ENCODE measurements around the gene C4orf36. TPM values are rescaled to one million over a fixed set of nuclear protein-coding genes. Genes with fewer than 3 reads are reported as not detected.
A peak's percentile ranks its signal among the peaks of the same experiment; 100 is the strongest.
"Not testable (repeated sequence)": the region's sequence is repeated elsewhere in the genome, so short reads cannot be mapped to it uniquely, and the experiment has no call there.

C4orf36 gene
- total RNA-seq, 1 donor from 2014 or later = not detected

DNA sequence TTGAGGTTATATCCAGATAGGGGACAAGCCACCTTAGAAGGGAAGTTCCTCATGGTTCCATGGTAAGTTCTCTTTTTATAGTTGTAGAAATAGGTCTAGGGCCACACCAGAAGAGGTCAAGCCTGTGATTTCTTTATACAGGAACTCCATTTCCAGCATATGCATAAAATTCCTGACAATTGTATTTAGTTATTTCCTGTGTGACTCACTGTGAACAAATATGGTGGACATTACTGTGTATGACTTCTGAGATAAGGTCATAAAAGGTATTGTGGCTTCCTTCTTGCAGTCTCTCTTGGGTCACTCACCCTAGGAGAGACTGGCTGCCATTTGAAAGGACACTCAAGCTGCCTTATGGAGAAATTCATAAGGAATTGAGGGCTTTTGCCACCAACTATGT lies 2.2 kb upstream of the C4orf36 start:
- Histone ChIP-seq H3K4me1 (ENCODE audit: control insufficient read depth in 3 of 3, insufficient read depth in 3 of 3, low read length in 3 of 3) (peaks cover 6 to 13% (median 10%) of the 10 kb centered on the region in 3 donors), H3K9me3 (ENCODE audit: control insufficient read depth in 3 of 3, low read length in 3 of 3) (no peaks in the 10 kb centered on the region), H3K9ac (ENCODE audit: low read depth in 1 of 3, low read length in 3 of 3) (no peak overlapping the region), H3K27me3 (ENCODE audit: control insufficient read depth in 3 of 3, insufficient read depth in 3 of 3, low read length in 3 of 3) (no peaks in the 10 kb centered on the region), H3K27ac (ENCODE audit: low read depth, low read length) (no peak overlapping the region), H3K4me3 (ENCODE audit: low read length in 3 of 3) (no peak overlapping the region), H3K36me3 (ENCODE audit: control insufficient read depth in 3 of 3, insufficient read depth in 3 of 3, low read length in 3 of 3) (no peaks in the 10 kb centered on the region)

DNA sequence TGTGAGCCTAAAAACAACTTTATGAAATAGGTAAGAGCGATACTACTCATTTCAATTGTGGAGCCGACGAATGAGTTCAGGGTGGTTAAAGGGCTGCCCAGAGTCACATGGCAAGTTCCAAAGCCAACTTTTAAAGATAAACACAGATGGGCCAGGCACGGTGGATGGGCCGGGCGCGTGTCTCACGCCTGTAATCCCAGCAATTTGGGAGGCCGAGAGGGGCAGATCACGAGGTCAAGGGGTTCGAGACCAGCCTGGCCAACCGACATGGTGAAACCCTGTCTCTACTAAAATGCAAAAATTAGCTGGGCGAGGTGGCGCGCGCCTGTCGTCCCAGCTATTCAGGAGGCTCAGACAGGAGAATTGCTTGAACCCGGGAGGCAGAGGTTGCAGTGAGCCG lies 914 bp upstream of the C4orf36 start:
- H3K27me3 ChIP-seq (ENCODE audit: control insufficient read depth in 3 of 3, insufficient read depth in 3 of 3, low read length in 3 of 3) = no peaks in the 10 kb centered on the region
- H3K4me3 ChIP-seq (ENCODE audit: low read length in 3 of 3) = no peak overlapping the region
- H3K4me1 ChIP-seq (ENCODE audit: control insufficient read depth in 3 of 3, insufficient read depth in 3 of 3, low read length in 3 of 3) = peaks cover 6 to 13% (median 10%) of the 10 kb centered on the region in 3 donors
- H3K9ac ChIP-seq (ENCODE audit: low read depth in 1 of 3, low read length in 3 of 3) = no peak overlapping the region
- no peaks in the 10 kb centered on the region for H3K36me3 ChIP-seq (ENCODE audit: control insufficient read depth in 3 of 3, insufficient read depth in 3 of 3, low read length in 3 of 3)
- no peaks in the 10 kb centered on the region for H3K9me3 ChIP-seq (ENCODE audit: control insufficient read depth in 3 of 3, low read length in 3 of 3)
- no peak overlapping the region for H3K27ac ChIP-seq (ENCODE audit: low read depth, low read length)

DNA sequence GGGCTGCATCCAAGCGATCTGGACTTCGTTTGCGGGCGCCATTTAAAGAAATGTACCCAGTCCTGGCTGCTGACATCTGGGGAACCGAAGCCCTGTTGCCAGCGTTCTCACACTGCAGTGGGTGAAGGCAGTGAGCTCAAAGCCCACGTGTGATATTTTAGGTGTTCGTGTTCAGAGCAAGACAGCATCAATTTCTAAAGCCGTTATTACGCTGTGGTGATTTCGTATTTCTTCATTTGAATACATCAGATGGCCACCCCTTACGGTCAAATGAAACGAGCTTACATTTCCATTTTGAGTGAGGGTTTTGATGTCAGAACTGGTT lies 376 bp upstream of the C4orf36 start:
- no peaks in the 10 kb centered on the region for H3K27me3 ChIP-seq (ENCODE audit: control insufficient read depth in 3 of 3, insufficient read depth in 3 of 3, low read length in 3 of 3)
- peak overlapping the region; percentile 73 to 82 (median 81) for H3K9ac ChIP-seq (ENCODE audit: low read depth in 1 of 3, low read length in 3 of 3)
- H3K27ac ChIP-seq (ENCODE audit: low read depth, low read length) = no peak overlapping the region
- peak overlapping the region; percentile 75 to 77 (median 75) for H3K4me3 ChIP-seq (ENCODE audit: low read length in 3 of 3)
- no peaks in the 10 kb centered on the region for H3K36me3 ChIP-seq (ENCODE audit: control insufficient read depth in 3 of 3, insufficient read depth in 3 of 3, low read length in 3 of 3)
- peaks cover 6 to 13% (median 10%) of the 10 kb centered on the region in 3 donors for H3K4me1 ChIP-seq (ENCODE audit: control insufficient read depth in 3 of 3, insufficient read depth in 3 of 3, low read length in 3 of 3)
- H3K9me3 ChIP-seq (ENCODE audit: control insufficient read depth in 3 of 3, low read length in 3 of 3) = no peaks in the 10 kb centered on the region

DNA sequence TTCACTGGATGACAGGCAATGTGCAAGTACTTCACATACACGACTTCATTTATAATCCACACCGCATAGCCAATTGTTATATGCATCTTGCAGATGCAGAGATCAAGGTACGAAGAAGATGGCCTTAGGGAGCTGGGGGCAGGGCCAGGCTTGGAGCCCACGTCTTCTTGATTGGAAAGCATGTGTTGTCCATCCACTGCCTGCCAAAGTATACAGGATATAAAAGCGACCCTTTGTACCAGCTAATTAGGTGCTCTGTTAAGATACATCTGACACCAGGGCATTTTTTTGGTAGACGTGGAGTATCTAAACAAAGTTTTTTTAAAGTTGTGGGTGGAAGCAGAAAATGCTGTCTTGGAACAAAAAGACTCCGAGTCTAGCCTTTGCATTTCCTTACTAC lies 1.4 kb downstream of the C4orf36 start:
- Histone ChIP-seq H3K27ac (ENCODE audit: low read depth, low read length) (no peak overlapping the region), H3K4me1 (ENCODE audit: control insufficient read depth in 3 of 3, insufficient read depth in 3 of 3, low read length in 3 of 3) (peaks cover 6 to 13% (median 10%) of the 10 kb centered on the region in 3 donors), H3K36me3 (ENCODE audit: control insufficient read depth in 3 of 3, insufficient read depth in 3 of 3, low read length in 3 of 3) (no peaks in the 10 kb centered on the region), H3K9me3 (ENCODE audit: control insufficient read depth in 3 of 3, low read length in 3 of 3) (no peaks in the 10 kb centered on the region), H3K27me3 (ENCODE audit: control insufficient read depth in 3 of 3, insufficient read depth in 3 of 3, low read length in 3 of 3) (no peaks in the 10 kb centered on the region), H3K4me3 (ENCODE audit: low read length in 3 of 3) (no peak overlapping the region), H3K9ac (ENCODE audit: low read depth in 1 of 3, low read length in 3 of 3) (no peak overlapping the region)

DNA sequence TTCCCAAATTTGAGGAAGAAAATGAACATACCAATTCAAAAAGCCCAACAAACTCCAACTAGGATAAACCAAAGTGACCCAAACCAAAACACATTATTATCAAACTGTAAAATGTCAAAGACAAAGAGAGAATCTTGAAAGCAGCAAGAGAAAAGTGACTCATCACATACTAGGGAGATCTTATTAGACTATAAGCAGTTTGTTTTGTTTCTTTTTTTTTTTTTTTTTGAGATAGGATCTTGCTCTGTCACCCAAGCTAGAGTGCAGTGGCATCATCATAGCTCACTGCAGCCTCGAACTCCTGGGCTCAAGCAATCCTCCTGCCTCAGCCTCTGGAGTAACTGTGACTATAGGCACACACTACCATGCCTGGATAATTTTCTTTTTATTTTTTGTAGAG lies 12.6 kb downstream of the C4orf36 start:
- H3K27ac ChIP-seq (ENCODE audit: low read depth, low read length) = no peak overlapping the region
- H3K4me1 ChIP-seq (ENCODE audit: control insufficient read depth in 3 of 3, insufficient read depth in 3 of 3, low read length in 3 of 3) = no peaks in the 10 kb centered on the region
- no peaks in the 10 kb centered on the region for H3K36me3 ChIP-seq (ENCODE audit: control insufficient read depth in 3 of 3, insufficient read depth in 3 of 3, low read length in 3 of 3)
- no peak overlapping the region for H3K4me3 ChIP-seq (ENCODE audit: low read length in 3 of 3)
- H3K9me3 ChIP-seq (ENCODE audit: control insufficient read depth in 3 of 3, low read length in 3 of 3) = no peaks in the 10 kb centered on the region
- H3K9ac ChIP-seq (ENCODE audit: low read depth in 1 of 3, low read length in 3 of 3) = no peak overlapping the region
- H3K27me3 ChIP-seq (ENCODE audit: control insufficient read depth in 3 of 3, insufficient read depth in 3 of 3, low read length in 3 of 3) = no peaks in the 10 kb centered on the region

DNA sequence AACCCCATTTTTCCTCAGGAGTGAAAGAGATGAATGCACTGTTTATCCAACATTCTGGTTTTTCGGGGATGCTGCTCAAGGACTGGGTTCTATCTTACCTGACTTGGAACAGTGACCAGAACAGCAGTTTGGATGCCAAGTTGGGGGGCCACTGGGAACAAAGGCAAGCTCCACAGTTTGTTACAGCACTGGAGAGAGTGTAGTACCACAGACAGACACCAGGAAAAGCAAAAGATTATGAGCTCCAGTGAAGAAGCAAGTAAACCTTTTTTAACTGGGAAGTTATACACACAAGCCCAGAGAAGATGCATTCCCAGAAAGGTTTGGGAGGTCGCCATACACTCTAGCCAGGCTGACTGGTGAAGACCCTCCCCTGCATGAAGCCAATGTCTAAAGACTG lies 13.6 kb downstream of the C4orf36 start:
- H3K9me3 ChIP-seq (ENCODE audit: control insufficient read depth in 3 of 3, low read length in 3 of 3) = no peaks in the 10 kb centered on the region
- H3K27ac ChIP-seq (ENCODE audit: low read depth, low read length) = no peak overlapping the region
- no peaks in the 10 kb centered on the region for H3K4me1 ChIP-seq (ENCODE audit: control insufficient read depth in 3 of 3, insufficient read depth in 3 of 3, low read length in 3 of 3)
- no peak overlapping the region for H3K9ac ChIP-seq (ENCODE audit: low read depth in 1 of 3, low read length in 3 of 3)
- no peak overlapping the region for H3K4me3 ChIP-seq (ENCODE audit: low read length in 3 of 3)
- no peaks in the 10 kb centered on the region for H3K27me3 ChIP-seq (ENCODE audit: control insufficient read depth in 3 of 3, insufficient read depth in 3 of 3, low read length in 3 of 3)
- H3K36me3 ChIP-seq (ENCODE audit: control insufficient read depth in 3 of 3, insufficient read depth in 3 of 3, low read length in 3 of 3) = no peaks in the 10 kb centered on the region

DNA sequence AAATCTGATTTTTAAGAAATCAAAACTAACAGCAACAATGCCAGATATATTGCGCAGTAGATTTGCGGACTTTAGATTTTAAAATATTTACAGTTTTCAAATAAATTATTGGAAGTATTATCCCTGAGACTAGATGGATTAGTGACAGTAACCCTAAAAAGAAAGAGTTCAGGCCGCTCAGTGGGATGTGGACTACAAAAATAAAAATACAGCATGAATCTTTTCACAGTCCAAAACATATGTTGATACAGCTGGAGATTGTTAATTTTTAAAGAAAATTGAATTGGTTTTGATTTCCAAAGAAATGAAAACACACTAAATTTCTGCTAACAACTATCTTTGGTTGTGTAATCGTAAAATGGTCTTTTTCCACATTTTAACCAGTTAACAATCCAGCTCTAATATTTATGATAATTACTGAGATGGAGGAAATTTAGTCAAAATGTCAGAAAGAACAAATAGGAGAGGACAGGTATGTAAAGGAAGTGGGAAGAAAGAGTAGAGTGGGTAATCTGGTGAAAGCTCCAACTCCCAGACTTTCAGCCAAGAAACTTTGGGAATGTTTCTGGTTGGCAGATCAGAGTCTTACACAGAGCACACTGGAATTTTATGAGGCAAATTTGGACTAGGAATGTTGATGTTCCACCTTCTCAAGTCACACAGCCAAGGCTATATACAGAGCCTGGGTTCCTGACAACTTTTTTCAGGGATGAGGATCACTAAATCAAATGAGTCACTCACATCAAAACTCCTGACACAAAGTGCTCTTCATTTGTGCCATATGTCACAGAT lies 15.1 kb downstream of the C4orf36 start:
- H3K27ac ChIP-seq (ENCODE audit: low read depth, low read length) = no peak overlapping the region

DNA sequence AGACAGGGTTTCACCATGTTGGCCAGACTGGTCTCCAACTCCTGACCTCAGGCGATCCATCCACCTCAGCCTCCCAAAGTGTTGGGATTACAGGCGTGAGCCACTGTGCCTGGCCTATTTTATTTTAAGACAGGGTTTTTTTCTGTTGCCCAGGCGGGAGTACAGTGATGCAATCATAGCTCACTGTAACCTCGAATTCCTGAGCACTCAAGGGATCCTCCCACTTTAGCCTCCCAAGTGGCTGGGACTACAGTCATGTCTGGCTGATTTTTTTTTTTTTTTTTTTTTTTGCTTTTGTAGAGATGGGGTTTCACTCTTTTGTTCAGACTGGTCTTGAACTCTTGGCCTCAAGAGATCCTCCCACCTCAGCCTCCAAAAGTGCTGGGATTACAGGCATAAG lies 16.8 kb downstream of the C4orf36 start:
- not testable (repeated sequence) for H3K4me1 ChIP-seq (ENCODE audit: control insufficient read depth in 3 of 3, insufficient read depth in 3 of 3, low read length in 3 of 3); H3K4me3 ChIP-seq (ENCODE audit: low read length in 3 of 3); H3K9ac ChIP-seq (ENCODE audit: low read depth in 1 of 3, low read length in 3 of 3); H3K36me3 ChIP-seq (ENCODE audit: control insufficient read depth in 3 of 3, insufficient read depth in 3 of 3, low read length in 3 of 3); H3K9me3 ChIP-seq (ENCODE audit: control insufficient read depth in 3 of 3, low read length in 3 of 3); H3K27me3 ChIP-seq (ENCODE audit: control insufficient read depth in 3 of 3, insufficient read depth in 3 of 3, low read length in 3 of 3); H3K27ac ChIP-seq (ENCODE audit: low read depth, low read length)

More for the DNA sequence above, 15.1 kb downstream of the C4orf36 start:
- Histone ChIP-seq H3K4me1 (ENCODE audit: control insufficient read depth in 3 of 3, insufficient read depth in 3 of 3, low read length in 3 of 3) (no peaks in the 10 kb centered on the region), H3K9me3 (ENCODE audit: control insufficient read depth in 3 of 3, low read length in 3 of 3) (no peaks in the 10 kb centered on the region), H3K27me3 (ENCODE audit: control insufficient read depth in 3 of 3, insufficient read depth in 3 of 3, low read length in 3 of 3) (no peaks in the 10 kb centered on the region), H3K4me3 (ENCODE audit: low read length in 3 of 3) (no peak overlapping the region), H3K36me3 (ENCODE audit: control insufficient read depth in 3 of 3, insufficient read depth in 3 of 3, low read length in 3 of 3) (no peaks in the 10 kb centered on the region), H3K9ac (ENCODE audit: low read depth in 1 of 3, low read length in 3 of 3) (no peak overlapping the region)

DNA sequence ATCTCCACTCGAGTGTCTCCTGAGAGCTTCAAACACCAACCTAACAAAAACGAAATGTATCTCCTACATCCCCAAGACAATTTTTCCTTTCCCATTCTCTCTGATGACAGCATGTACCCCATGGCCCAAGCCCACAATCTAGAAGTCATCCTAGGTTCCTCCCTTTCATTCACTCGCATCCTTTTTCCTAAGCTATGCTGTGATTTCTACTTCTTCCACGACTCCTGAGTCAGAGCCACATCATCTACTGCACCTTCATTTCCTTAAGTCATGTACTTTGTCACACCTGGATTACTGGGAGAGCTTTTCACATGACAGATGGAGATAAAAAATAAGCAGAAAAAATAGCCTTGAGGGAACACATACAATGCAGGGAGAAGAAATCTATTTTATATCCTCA lies 20.1 kb downstream of the C4orf36 start:
- no peaks in the 10 kb centered on the region for H3K27me3 ChIP-seq (ENCODE audit: control insufficient read depth in 3 of 3, insufficient read depth in 3 of 3, low read length in 3 of 3)
- no peaks in the 10 kb centered on the region for H3K9me3 ChIP-seq (ENCODE audit: control insufficient read depth in 3 of 3, low read length in 3 of 3)
- H3K4me3 ChIP-seq (ENCODE audit: low read length in 3 of 3) = no peak overlapping the region
- no peak overlapping the region for H3K9ac ChIP-seq (ENCODE audit: low read depth in 1 of 3, low read length in 3 of 3)
- H3K4me1 ChIP-seq (ENCODE audit: control insufficient read depth in 3 of 3, insufficient read depth in 3 of 3, low read length in 3 of 3) = no peaks in the 10 kb centered on the region
- no peak overlapping the region for H3K27ac ChIP-seq (ENCODE audit: low read depth, low read length)
- H3K36me3 ChIP-seq (ENCODE audit: control insufficient read depth in 3 of 3, insufficient read depth in 3 of 3, low read length in 3 of 3) = no peaks in the 10 kb centered on the region

DNA sequence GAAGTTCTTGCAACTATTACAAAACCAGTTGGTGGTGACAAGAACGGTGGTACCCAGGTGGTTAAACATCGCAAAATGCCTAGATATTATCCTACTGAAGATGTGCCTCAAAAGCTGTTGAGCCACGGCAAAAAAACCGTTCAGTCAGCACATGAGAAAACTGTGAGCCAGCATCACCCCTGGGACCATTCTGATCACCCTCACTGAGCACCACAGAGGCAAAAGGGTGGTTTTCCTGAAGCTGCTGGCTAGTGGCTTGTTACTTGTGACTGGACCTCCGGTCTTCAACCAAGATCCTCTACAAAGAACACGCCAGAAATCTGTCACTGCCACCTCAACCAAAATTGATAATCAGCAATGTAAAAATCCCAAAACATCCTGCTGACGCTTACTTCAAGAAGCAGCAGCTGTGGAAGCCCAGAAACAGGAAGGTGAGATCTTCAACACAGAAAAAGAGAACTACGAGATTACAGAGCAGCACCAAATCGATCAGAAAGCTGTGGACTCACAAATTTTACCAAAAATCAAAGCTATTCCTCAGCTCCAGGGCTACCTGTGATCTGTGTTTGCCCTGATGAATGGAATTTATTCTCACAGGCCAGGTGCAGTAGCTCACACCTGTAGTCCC lies 21.7 kb downstream of the C4orf36 start:
- Histone ChIP-seq H3K27ac (ENCODE audit: low read depth, low read length) (no peak overlapping the region), H3K27me3 (ENCODE audit: control insufficient read depth in 3 of 3, insufficient read depth in 3 of 3, low read length in 3 of 3) (no peaks in the 10 kb centered on the region), H3K9me3 (ENCODE audit: control insufficient read depth in 3 of 3, low read length in 3 of 3) (no peaks in the 10 kb centered on the region), H3K4me3 (ENCODE audit: low read length in 3 of 3) (no peak overlapping the region), H3K4me1 (ENCODE audit: control insufficient read depth in 3 of 3, insufficient read depth in 3 of 3, low read length in 3 of 3) (no peaks in the 10 kb centered on the region), H3K36me3 (ENCODE audit: control insufficient read depth in 3 of 3, insufficient read depth in 3 of 3, low read length in 3 of 3) (no peaks in the 10 kb centered on the region), H3K9ac (ENCODE audit: low read depth in 1 of 3, low read length in 3 of 3) (no peak overlapping the region)

Data from skeletal muscle tissue (tissue), 4 donors.